Esophagus squamous epithelium (tissue), 4 donors: Measurements from ENCODE around the gene ENHO.

Experiments
- CTCF ChIP-seq, 6 experiments: fragments of 450-650 bp in 4 of 6; fragments of 200-600 bp in 2 of 6; sonication (generic) in 2 of 6; IDR thresholded peaks; one replicate each; pipeline ENCODE4 v1.5.1; 2016 to 2019; ENCODE audit warnings: antibody characterized with exemption in 6 of 6, mild to moderate bottlenecking in 4 of 6, moderate library complexity in 4 of 6
- POLR2A ChIP-seq, 4 donors: fragments of 450-650 bp; IDR thresholded peaks; one replicate each; pipeline ENCODE4 v1.6.1; 2017; ENCODE audit warnings: antibody characterized with exemption in 4 of 4, mild to moderate bottlenecking in 4 of 4, moderate library complexity in 3 of 4

- TF ChIP-seq CTCF (IDR thresholded peaks at IDR 0.05) (no peak), POLR2A (IDR thresholded peaks at IDR 0.05) (no peak)
These were observed 16.2 kb downstream of the ENHO start for GRCh38 chr9:34506623-34507022.
